Astrocyte of the hippocampus (primary cell): ENCODE results near the gene CCDC192.

Experiments used
- DNase-seq: peaks from one replicate; pipeline ENCODE4 v3.0.0; 2011; ENCODE audit warnings: low read depth, low spot score

Gene CCDC192

DNA sequence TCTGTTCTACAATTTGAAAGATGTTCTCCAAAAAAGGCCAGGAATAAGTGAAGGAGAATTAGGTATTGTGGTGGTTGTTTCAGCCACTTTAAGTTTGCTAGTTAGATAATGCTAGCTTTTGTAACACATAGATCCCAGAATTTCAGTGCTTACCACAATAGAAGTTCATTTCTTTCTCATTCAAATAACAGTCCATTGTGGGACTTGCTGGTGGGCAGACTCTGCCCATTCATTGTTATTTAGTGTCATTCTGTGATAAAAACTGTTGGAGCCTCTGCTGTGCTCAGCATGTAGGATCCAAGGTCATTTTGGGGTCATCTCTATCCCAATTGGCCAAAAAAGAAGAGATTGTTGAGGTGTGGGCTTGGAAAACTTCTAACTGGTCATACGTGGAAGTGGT lies 106.8 kb downstream of the CCDC192 start:
- no peak for DNase-seq

DNA sequence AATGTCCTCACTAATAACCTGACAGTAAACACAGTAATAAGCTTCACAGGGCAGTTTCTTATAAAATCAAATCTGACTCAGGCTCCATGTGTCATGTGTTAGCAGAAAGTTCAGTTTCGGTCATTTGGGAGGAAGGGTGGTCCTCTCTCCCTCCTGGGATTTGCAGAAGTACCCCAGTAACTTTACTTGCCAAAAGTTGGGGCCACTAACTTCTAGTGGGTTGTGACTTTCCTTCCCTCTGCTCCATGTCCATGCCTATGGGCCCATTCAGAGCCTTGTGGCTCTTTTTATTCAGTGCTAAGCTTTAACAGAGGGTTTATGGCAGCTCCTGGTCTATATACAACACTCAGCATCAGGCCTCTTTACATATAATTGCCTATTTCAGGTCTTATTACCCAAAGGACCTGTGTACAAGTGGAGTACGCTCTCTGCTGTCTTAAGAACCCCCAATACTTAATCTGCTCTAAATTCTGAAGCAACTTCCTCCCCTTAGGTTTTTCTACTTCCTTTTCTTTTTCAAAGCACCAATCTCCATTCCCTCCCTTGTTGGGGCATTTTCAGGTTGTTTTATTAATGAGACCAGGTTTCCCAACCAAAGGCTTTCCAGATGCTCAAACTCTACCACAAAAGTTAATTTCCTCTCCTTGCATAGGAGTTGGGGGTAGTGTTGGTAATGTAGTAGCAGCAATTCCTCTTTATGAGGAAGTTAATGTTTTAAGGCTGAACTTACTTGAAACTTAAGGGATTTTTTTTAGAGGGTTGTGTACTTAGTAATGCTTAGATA lies 107.7 kb downstream of the CCDC192 start:
- no peak for DNase-seq

DNA sequence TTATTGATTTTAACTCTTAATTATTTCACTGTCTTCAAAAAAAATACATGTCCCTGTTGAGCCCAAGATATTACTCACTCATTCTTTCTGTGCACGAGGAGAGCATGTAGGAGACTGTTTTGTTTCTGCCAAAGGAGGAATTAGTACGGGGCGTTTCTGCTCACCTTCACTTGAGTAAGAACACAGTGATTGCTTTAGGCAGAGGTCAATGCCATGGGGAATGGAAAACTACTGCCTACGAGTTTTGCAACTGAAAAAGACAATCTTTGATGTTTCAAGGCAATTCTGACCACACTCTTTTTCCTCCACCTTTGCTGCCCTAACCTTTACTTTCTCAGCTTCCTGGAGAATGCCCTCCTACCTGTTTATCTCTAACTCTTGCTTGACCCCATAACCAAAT lies 109.4 kb downstream of the CCDC192 start:
- DNase-seq, result no peak

DNA sequence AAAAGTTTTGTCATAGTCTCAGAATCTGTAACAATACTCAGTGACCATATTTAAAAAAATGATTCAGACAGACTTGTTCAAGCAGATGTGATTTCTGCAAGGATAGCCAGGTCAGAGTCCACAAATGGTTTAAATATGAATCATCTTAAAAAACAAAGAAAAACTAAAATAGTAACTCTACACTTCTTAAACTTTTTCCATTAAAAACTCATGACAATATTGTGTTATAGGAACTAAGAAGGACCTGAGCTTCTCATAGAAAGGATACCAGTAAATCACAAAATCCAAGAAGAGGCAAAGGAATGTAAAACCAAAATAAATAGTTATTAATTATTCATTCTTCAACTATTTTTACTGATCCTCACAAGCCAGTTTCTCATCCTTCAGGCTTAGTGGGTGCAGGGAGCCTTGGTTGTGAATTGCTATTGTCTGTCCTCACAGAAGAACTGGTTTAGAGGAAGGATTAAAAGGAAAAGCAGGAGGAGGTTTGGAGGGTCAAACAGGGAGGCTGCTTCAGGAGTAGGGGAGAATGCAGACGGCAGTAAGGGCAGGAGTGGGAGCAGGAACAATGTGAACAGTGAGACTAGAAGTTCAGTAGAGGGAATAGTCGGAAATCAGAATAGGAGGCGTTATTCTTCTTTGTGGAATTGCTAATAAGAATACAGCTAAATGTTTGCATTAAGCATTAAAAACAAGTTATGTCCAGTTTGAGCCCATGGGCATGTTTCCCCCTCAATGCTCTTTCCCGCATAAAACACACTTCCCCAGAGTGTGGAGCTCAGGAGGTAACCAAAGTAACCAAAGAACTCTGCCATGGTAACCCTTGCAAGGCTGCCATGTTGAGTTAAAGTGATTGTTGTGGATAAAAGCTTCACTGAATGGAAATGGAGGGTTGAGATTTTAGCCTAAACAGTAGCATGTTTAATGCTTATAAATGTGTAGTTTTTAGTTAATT lies 110.7 kb downstream of the CCDC192 start:
- peak; percentile 47 for DNase-seq

DNA sequence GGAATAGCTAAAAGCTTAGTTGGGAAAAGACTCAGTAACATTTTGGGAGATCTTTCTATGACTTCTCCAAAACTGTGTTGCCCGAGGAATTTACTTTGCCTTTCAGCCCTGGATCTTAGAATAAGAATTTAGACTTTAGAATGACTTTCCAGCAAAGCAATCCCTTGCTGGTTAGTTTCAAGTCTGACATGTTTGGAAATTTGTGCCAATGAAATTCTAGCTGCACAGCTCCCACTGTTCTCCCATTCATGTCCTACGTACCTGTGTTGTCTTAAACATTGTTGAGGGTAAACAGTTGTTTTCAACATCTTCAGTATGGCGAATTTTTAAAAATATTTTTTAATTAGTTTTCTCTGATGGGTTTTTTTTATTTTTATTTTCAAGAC lies 111.4 kb downstream of the CCDC192 start:
- no peak for DNase-seq

DNA sequence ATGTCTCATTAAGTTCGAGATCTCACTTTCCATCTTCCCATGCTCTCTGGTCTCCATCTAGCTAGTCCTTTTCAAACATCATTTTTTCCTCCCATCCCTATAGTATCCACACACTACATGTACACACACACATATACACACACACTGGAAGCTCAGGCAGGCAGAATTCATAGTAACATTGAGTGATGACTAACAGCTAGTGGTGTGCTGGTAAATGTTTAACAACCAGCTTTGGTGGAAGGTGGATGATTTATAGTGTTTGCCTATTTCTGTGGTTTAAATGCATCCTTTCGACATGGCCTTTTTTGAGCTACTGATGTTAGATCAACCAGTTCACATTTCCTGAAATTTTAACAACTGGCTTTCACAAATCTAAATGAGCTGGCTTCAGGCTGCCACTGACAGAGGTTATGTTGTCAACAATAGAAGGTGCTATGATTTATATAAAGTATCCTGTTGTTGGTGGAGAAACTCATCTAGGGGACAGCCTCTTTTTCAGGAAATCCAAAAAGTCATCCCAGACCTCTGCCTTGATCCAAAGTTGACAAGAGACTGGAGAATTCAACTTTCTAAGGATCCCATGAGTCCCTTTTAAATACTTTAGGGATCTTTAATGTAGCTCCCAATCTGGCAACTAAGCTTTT lies 117.8 kb downstream of the CCDC192 start:
- peak; percentile 46 for DNase-seq

DNA sequence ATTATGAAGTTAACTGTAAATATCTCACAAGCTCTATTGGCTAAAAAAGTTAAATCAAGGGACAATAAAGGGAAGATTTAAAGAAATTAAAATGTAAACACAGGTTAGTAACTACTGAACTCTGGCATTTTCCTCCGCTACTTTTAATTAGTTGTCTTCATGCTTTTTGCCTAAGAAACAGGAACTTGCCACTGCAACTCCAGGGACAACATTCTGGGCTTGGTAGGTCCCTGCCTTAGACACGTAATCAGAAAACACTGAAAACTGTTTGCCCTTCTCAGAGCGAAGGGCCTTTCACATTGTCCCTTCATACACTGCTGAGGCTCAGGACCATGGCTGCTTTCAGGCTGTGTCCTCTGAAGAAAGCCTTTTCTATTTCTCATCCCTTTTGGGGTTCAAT lies 118.7 kb downstream of the CCDC192 start:
- no peak for DNase-seq

DNA sequence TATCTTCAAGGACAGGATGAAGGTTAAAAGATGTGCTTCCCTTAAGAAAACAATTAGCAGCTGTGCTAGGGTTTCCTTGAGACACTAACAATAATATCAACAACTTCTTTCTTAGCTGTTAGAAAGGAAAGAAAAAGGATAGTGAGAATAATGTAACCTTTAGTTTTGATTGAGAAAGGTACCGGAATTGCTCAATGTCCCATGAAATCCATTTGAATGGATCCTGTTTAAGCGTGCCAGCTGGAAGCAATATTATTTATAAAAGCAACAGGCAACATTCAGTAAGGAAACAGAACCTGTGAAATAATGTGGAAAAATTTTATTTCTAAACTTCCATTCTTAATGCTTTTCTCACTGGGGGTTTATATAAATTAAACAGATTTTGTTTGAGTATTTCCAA lies 120.9 kb downstream of the CCDC192 start:
- peak; percentile 28 for DNase-seq

DNA sequence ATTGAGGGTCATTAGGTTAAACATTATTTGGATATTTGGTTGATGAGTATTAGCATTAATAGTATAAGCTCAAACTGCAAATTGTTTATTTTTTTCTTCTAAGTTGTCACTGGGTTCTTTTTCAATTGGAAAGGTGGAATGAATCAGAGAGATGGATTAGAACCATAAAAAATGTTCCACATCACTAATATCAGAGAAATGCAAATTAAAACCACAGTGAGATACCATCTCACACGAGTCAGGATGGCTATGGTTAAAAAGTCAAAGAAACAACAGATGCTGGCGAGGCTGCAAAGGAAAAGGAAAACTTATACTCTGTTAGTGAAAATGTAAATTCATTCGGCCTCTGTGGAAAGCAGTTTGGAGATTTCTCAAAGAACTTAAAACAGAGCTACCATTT lies 122.8 kb downstream of the CCDC192 start:
- DNase-seq, result peak; percentile 64

DNA sequence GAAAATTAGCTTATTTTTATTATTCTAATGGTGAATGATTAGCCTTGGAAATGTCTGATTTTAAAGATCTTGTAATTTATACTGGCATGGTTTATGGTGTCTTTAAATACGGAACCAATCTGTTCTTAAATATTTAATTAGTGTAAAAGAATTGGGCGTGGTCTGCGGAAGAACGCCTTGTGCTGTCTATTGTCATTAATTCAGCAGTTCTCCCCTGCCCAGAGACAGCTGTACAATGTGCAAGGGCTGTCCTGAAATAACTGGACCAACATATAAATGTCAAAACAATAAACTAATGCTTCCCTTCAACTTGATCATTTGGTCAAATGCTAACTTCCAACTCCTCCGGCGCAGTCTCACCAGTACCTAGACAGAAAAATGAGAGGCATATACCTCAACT lies 124.3 kb downstream of the CCDC192 start:
- no peak for DNase-seq

DNA sequence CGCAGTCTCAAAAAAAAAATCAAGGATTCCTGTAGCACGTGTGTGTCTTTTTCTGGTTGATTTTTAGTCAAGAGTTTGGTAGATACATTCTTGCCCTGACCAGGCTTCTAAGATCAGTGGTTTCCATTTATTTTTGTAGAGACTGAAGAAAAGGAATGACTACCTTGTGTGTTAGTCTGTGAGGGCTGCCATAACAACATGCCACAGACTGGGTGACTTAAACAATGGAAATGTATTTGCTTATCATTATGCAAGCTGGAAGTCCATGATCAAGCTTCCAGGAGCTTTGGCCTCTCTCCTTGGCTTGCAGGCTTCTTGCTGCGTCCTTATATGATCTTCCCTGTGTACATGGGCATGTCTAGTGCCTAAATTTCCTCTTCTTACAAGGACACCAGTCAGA lies 127.0 kb downstream of the CCDC192 start:
- peak; percentile 49 for DNase-seq

DNA sequence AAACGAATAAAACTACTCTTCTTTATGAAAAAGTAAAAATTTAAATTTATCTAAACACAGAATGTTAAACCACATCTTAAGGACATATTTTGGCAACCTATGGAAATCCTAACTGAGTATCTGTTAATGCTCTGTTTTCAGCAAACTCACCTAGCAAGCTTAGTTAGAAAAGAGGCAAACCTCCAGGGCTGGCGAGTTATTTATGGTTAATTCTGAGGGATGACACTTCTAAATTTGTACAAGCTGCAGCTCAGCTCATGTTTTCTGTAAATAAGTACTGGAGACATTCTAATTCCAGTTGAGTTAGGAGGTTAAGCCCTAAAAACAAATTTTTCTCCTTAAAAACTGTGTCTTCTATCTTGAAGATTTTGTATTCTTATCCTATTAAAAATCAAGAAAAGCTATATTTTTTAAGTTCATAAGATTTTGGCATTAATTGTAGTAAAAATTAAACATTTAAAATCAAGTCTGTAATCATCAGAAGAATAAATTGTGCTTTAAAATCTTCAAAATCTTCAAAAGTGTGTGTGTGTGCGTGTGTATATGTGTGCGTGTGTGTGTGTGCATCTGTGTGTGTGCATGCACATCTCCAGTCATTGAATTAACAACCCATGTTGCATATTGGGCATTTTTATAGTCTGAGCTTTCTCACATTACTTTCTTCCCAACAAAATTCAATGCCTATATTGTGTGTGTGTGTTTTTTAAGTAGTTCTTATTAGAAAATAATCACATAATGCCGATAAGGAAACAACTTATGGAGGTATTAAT lies 127.8 kb downstream of the CCDC192 start:
- DNase-seq, result no peak

DNA sequence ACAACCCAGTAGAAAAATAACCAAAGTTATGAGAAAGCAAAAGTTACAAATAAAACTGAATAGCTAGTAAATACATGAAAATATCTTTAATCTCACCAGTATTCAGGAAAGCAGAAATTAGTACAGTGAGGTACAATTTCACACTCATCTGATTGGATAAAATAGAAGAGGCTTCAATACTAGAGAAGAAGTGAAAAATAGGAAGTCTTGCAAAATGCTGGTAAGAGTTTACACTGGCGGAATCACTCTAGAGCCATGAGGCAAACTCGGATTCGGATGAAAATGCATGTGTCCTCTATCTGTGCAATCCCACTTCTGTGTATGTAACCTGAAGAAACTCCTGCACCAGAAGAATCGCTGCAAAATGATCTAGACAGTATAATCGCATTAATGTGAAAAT lies 128.9 kb downstream of the CCDC192 start:
- DNase-seq, result no peak

DNA sequence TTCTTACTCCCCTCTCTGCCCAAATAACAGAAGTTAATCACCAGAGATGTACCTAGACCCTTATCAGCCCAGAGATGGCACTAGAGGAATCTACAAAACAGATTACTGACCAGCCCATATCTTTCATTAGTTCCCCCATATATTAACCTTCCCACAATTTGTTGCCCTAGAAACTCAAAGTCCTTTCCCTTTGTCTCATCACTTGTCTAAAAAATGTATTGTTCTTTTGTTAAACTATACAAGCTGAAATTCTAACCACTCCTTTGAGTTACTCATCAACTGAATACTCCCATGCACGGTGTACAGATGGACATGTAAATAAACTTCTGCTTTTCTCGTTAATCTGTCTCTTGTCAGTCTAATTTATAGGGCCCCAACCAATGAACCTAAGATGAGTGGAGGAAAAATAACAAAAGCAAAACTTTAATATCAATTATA lies 130.9 kb downstream of the CCDC192 start:
- no peak for DNase-seq

DNA sequence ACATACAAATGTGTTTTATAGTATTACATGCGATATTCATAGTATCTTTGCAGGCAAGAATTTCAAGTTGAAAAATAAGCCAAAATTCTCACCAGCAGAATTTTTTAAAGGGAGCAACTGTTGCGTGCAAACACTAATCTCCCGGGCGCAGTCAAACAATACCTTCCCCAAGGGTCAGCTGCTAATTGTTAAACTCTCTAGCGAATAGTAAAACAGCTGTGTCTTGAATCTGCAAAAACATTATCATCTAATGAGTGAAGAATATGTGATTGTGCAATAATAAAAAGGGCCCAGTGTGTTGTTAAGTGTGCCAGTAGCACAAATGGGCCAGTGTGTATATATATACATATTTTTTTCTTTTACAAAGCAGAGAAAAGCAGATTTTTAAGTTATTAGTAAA lies 131.4 kb downstream of the CCDC192 start:
- DNase-seq, result no peak

DNA sequence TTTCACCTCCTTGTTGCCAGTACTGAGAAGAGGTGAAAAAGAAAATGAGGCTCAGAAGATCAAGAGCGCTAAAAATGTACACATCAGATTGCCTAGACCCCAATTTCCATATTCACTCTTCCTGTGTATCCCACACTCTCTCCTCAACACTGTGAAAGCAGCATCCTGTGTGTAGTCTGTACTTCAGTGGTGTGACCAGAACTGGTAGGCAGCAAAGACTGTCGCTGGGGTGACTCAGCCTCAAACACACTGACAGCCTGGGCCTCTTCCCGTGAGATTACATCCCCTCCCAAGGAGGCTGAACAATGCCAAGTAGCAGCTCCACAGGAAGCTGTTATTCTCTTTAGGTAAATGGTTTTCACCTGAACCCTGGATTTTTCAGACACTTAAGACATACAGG lies 135.5 kb downstream of the CCDC192 start:
- peak; percentile 47 for DNase-seq

DNA sequence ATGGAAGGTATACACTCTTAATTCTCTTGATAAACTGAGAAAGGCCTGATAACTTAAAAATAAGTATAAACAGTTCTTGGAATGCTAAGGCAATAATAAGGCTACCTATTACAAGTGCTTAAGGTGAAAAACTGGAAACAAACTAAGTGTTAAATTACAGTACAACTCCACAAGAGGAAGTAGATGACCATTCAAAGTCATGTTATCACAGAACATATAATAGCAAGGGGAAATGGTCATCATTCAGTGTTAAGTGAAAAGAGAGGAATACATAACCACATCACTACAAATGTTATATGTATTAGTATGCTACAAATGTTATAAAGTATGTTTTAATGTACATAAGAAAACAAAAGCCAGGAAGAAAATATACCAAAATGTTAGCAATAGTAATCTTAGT lies 135.9 kb downstream of the CCDC192 start:
- DNase-seq, result no peak

DNA sequence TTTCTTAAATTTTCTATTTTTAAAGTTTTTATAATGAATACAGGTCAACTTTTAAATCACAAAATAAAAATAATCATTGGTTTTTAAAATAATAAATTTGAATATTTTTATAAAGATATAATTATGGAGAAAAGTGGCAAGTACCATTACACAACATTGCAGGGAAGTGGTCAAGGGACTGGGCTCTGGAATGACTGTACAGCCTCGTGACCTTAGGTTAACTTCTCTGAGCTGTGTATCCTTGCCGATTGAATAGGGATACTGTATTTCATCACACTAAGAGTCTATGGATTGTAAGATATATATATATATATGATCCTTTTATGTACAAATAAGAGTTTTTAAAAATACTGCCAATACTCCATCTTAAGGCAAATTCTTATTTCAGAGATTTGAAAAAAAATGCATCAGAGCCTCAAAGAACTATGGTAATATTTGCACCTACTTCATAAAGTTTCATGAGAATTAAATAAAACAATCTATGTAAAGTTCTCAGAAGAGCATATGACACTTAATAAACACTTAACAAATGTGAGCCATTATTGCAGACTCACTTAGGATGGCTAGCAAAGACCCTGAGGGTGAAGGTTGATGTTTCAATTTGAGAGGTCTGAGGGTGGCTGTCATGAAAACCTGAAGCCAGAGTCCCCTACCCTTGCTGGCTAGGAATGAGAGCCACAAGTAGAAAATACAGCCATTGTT lies 136.5 kb downstream of the CCDC192 start:
- no peak for DNase-seq

DNA sequence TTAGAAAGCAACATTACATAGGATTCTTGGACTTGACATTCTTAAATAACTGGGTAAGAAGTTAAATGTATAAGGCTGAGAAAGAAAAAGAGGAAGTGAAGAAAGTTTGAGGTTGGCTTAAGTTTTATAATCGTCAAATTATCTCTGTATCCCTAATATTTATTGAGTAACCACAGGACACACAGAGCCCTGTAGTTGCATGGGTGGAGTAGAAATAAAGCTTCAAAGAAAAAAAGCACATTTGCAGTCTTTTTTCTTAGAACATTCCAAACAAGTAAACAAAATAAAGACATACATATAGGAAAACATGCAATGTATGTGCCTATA lies 137.0 kb downstream of the CCDC192 start:
- no peak for DNase-seq

DNA sequence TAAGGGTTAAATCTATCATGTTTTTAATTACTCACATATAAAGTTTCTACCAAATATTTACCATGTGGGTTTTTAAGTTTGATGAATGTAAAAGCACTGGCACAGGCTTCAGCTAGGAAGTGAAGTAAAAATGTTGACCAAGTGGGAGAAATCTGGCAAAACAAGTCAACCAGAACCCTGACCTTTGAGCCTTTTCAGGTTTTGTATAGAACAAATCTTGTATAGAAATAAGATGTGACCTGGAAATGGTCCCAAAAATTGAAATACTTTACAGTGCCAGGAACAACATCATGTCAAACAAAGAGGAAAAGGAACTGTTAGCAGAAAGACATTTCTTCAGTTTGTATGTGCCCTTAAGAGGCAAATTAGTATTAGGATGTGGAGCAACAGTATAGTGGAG lies 137.6 kb downstream of the CCDC192 start:
- DNase-seq, result no peak

DNA sequence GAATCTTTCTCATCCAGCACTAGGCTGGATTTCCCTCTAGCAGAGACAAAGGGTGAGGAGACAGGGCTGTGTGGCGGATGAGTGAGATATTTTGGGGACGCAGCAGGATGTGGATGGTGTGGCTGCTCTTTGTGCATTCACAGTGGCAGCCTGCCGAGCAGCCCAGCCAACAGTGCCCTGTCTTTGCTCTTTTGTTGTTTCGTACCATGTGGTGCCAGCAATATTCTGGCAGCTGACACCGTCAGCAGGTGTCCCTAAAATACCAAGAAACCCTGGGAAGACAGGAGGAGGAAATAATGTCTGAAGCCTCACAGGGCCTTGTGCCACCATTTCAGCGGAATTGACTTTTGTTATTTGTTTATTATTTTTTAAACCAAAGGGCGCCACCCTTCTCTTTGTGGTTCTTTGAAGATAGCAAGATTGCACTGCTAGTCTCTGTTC lies 141.4 kb downstream of the CCDC192 start:
- no peak for DNase-seq
